GM12891 (cell line): ENCODE measurements around the gene CCNB1. TPM values are rescaled to one million over a fixed set of nuclear protein-coding genes. Genes with fewer than 3 reads are reported as not detected.
"Not testable (repeated sequence)": the region's sequence is repeated elsewhere in the genome, so short reads cannot be mapped to it uniquely, and the experiment has no call there.

Source experiments
- DNase-seq: peaks from one replicate; pipeline ENCODE4 v3.0.0; 2011; ENCODE audit warnings: low spot score; ENCODE audit not compliant: insufficient read length
- FAIRE-seq: peaks from 2 replicates; lab custom pipeline; 2011; peaks lifted over from hg19 to GRCh38; lab: Jason Lieb, UNC
- PAX5 ChIP-seq: IDR thresholded peaks from 2 replicates; pipeline ENCODE4 v1.6.1; 2011; ENCODE audit warnings: low read length, moderate library complexity, mild to moderate bottlenecking; ENCODE audit not compliant: insufficient read depth, severe bottlenecking
- POLR2A ChIP-seq: IDR thresholded peaks from 2 replicates; pipeline ENCODE4 v1.6.1; 2011; ENCODE audit warnings: low read depth, low read length, control low read depth
- POLR2AphosphoS5 ChIP-seq: IDR thresholded peaks from 2 replicates; pipeline ENCODE4 v1.6.1; 2011; ENCODE audit warnings: low read depth, low read length, control low read depth
- POU2F2 ChIP-seq: IDR thresholded peaks from 2 replicates; pipeline ENCODE4 v1.6.1; 2011; ENCODE audit warnings: low read depth, mild to moderate bottlenecking, control low read depth, low read length, moderate library complexity
- SPI1 ChIP-seq: IDR thresholded peaks from 2 replicates; pipeline ENCODE4 v1.6.1; 2011; ENCODE audit warnings: low read depth, low read length, control low read depth
- TAF1 ChIP-seq: IDR thresholded peaks from 2 replicates; pipeline ENCODE4 v1.6.1; 2011; ENCODE audit warnings: low read depth, low read length, control low read depth
- polyA plus RNA-seq: library from polyadenylated mRNA; unstranded; fragments of >200 nt; gene quantifications from one replicate; pipeline ENCODE4 v1.2.1, GENCODE V29; 2012; ENCODE audit warnings: low read depth, missing spikeins, inconsistent platforms; ENCODE audit not compliant: missing spikeins

Gene CCNB1
- polyA plus RNA-seq: 116 TPM

- TF ChIP-seq POLR2A: 0 out of 2 replicates have a peak, but pooled peaks have one; percentile 33
- TF ChIP-seq POLR2AphosphoS5: 0 out of 2 replicates have a peak, but pooled peaks have one; percentile 35
- no peak for TF ChIP-seq PAX5
- peak; percentile 97 for DNase-seq
- FAIRE-seq: peak; percentile 99
These were observed at the start of gene CCNB1 for GRCh38 chr5:69166686-69167492. Gene CCNB1, plus strand, starts transcription at chr5:69167150. Its CDS starts 113 bp downstream, at chr5:69167263.

- no peak for DNase-seq
- no peak for FAIRE-seq
These were observed 37.5 kb upstream of the CCNB1 start for GRCh38 chr5:69129413-69129812.

GRCh38 chr5:69130241-69130640 is 36.7 kb upstream of the CCNB1 start:
- TF ChIP-seq POLR2A (no peak), POU2F2 (no peak), SPI1 (no peak), TAF1 (no peak), POLR2AphosphoS5 (no peak)
- DNase-seq (no peak), FAIRE-seq (no peak)

More at GRCh38 chr5:69129413-69129812, 37.5 kb upstream of the CCNB1 start:
- no peak for TF ChIP-seq PAX5
- TF ChIP-seq POU2F2: no peak
- no peak for TF ChIP-seq SPI1
- no peak for TF ChIP-seq POLR2A
- TF ChIP-seq POLR2AphosphoS5: no peak
- no peak for TF ChIP-seq TAF1

GRCh38 chr5:69131304-69131703 is 35.6 kb upstream of the CCNB1 start:
- DNase-seq: no peak
- TF ChIP-seq TAF1: no peak
- TF ChIP-seq SPI1: no peak
- TF ChIP-seq POLR2AphosphoS5: no peak
- TF ChIP-seq POLR2A: no peak
- no peak for TF ChIP-seq PAX5
- TF ChIP-seq POU2F2: no peak
- no peak for FAIRE-seq

- TF ChIP-seq SPI1: peak; percentile 40; the same call in 1 of the 2 replicates
- TF ChIP-seq POU2F2: no peak
- TF ChIP-seq PAX5: no peak
- no peak for TF ChIP-seq POLR2AphosphoS5
- no peak for TF ChIP-seq POLR2A
- TF ChIP-seq TAF1: no peak
- FAIRE-seq: no peak
- DNase-seq: no peak
These were observed 32.8 kb upstream of the CCNB1 start for GRCh38 chr5:69134126-69134525.

GRCh38 chr5:69136293-69136692 is 30.7 kb upstream of the CCNB1 start:
- FAIRE-seq (peak; percentile 69), DNase-seq (peak; percentile 44)
- TF ChIP-seq POLR2AphosphoS5 (no peak), POU2F2 (peak; percentile 99)

GRCh38 chr5:69137208-69137607 is 29.7 kb upstream of the CCNB1 start:
- not testable (repeated sequence) for FAIRE-seq, DNase-seq

- no peak for FAIRE-seq
- no peak for DNase-seq
- TF ChIP-seq POLR2AphosphoS5 (no peak), POLR2A (no peak), TAF1 (no peak), SPI1 (no peak), PAX5 (no peak), POU2F2 (no peak)
These were observed 29.1 kb upstream of the CCNB1 start for GRCh38 chr5:69137807-69138206.

- DNase-seq (no peak), FAIRE-seq (no peak)
- no peak for TF ChIP-seq POU2F2
- TF ChIP-seq PAX5: no peak
- TF ChIP-seq POLR2AphosphoS5: no peak
- no peak for TF ChIP-seq TAF1
- no peak for TF ChIP-seq SPI1
- no peak for TF ChIP-seq POLR2A
These were observed 28.2 kb upstream of the CCNB1 start for GRCh38 chr5:69138766-69139165.

- not testable (repeated sequence) for DNase-seq, FAIRE-seq
These were observed 26.7 kb upstream of the CCNB1 start for GRCh38 chr5:69140239-69140638.

- DNase-seq (no peak), FAIRE-seq (no peak)
- TF ChIP-seq PAX5 (no peak), POLR2A (no peak), SPI1 (no peak), POLR2AphosphoS5 (no peak), TAF1 (no peak), POU2F2 (no peak)
These were observed 26.1 kb upstream of the CCNB1 start for GRCh38 chr5:69140827-69141226.

GRCh38 chr5:69148576-69148975 is 18.4 kb upstream of the CCNB1 start:
- DNase-seq, FAIRE-seq: not testable (repeated sequence)
